Astrocyte (in vitro differentiated cells and primary cell): Measurements from ENCODE around the gene WDR7.

Experiments used
- EZH2 ChIP-seq: IDR thresholded peaks from 2 replicates; pipeline ENCODE4 v1.6.1; 2012; ENCODE audit warnings: mild to moderate bottlenecking, low read length, inconsistent platforms; ENCODE audit not compliant: insufficient read depth
- TF ChIP-seq, protein P1 (sequence below): IDR thresholded peaks from 2 replicates; pipeline ENCODE4 v1.5.1; 2011; ENCODE audit warnings: low read depth, mild to moderate bottlenecking, inconsistent platforms, low read length, moderate library complexity; ENCODE audit not compliant: insufficient read depth

DNA sequence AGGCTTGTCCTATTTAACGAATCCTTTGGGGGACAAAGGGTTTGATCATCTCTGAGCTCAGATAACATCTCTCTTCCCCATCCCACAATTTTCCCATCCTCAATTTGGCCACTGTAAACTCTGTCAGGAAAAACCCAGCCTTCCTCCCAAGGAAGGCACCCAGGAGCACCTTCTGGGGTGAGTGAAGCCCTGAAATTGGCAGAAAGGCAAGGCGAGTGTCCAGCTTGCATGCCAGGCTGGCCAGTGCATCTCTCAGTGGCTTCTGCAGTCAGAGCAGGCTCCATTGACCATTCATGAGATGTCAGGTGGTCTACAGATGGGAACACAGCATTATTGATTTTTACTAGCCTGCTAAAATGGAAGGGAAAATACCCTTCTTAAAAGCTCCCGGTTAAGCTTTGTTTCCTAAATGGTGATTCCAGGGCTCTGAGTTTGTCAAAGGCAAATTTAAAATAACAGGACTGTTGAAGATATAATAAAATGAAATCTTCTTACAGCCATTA lies 412.5 kb downstream of the WDR7 start:
- TF ChIP-seq, protein P1, sequence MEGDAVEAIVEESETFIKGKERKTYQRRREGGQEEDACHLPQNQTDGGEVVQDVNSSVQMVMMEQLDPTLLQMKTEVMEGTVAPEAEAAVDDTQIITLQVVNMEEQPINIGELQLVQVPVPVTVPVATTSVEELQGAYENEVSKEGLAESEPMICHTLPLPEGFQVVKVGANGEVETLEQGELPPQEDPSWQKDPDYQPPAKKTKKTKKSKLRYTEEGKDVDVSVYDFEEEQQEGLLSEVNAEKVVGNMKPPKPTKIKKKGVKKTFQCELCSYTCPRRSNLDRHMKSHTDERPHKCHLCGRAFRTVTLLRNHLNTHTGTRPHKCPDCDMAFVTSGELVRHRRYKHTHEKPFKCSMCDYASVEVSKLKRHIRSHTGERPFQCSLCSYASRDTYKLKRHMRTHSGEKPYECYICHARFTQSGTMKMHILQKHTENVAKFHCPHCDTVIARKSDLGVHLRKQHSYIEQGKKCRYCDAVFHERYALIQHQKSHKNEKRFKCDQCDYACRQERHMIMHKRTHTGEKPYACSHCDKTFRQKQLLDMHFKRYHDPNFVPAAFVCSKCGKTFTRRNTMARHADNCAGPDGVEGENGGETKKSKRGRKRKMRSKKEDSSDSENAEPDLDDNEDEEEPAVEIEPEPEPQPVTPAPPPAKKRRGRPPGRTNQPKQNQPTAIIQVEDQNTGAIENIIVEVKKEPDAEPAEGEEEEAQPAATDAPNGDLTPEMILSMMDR: no peak
- no peak for TF ChIP-seq EZH2
